HepG2 (cell line): Measurements from ENCODE around the gene SGSH. TPM values are rescaled to one million over a fixed set of nuclear protein-coding genes. Genes with fewer than 3 reads are reported as not detected.
A peak's percentile ranks its signal among the peaks of the same experiment; 100 is the strongest.

Experiments
- BCL3 ChIP-seq: sonication (generic); formaldehyde crosslinking; IDR thresholded peaks from 2 replicates; pipeline ENCODE4 v1.5.1; 2020; ENCODE audit warnings: mild to moderate bottlenecking, missing genetic modification reagents, moderate library complexity
- ESRRA ChIP-seq: sonication (generic); formaldehyde crosslinking; IDR thresholded peaks from 2 replicates; pipeline ENCODE4 v1.5.1; 2020; ENCODE audit warnings: mild to moderate bottlenecking, low read depth, missing genetic modification reagents
- GLI4 ChIP-seq: sonication (generic); formaldehyde crosslinking; IDR thresholded peaks from 2 replicates; pipeline ENCODE4 v1.5.1; 2020; ENCODE audit warnings: missing genetic modification reagents, mild to moderate bottlenecking, moderate library complexity, borderline replicate concordance
- HOXA9 ChIP-seq: sonication (generic); formaldehyde crosslinking; IDR thresholded peaks from 2 replicates; pipeline ENCODE4 v1.8.1; 2022; ENCODE audit warnings: missing genetic modification reagents, mild to moderate bottlenecking, moderate library complexity, borderline replicate concordance
- KDM2A ChIP-seq: sonication (generic); formaldehyde crosslinking; IDR thresholded peaks from 2 replicates; pipeline ENCODE4 v1.4.0; 2020; ENCODE audit warnings: low read depth, missing genetic modification reagents, borderline replicate concordance
- MAX ChIP-seq: IDR thresholded peaks from 2 replicates; pipeline ENCODE4 v1.6.1; 2012; ENCODE audit warnings: inconsistent platforms
- NR2C2 ChIP-seq: sonication (generic); formaldehyde crosslinking; IDR thresholded peaks from 2 replicates; pipeline ENCODE4 v1.4.0; 2020; ENCODE audit warnings: missing genetic modification reagents, mild to moderate bottlenecking, moderate library complexity, borderline replicate concordance
- PAXIP1 ChIP-seq: sonication (generic); formaldehyde crosslinking; conservative IDR thresholded peaks from 2 replicates; pipeline ENCODE4 v1.4.0; 2020; ENCODE audit warnings: mild to moderate bottlenecking, missing genetic modification reagents, moderate library complexity
- PITX1 ChIP-seq: sonication (generic); formaldehyde crosslinking; IDR thresholded peaks from 2 replicates; pipeline ENCODE4 v1.5.1; 2020; ENCODE audit warnings: mild to moderate bottlenecking, missing genetic modification reagents
- RARA ChIP-seq: IDR thresholded peaks from 2 replicates; pipeline ENCODE4 v1.6.1; 2016; ENCODE audit warnings: missing genetic modification reagents, missing compliant biosample characterization
- REPIN1 ChIP-seq: sonication (generic); formaldehyde crosslinking; IDR thresholded peaks from 2 replicates; pipeline ENCODE4 v1.8.0; 2022; ENCODE audit warnings: missing genetic modification reagents, low read depth, mild to moderate bottlenecking, borderline replicate concordance
- RXRB ChIP-seq: IDR thresholded peaks from 2 replicates; pipeline ENCODE4 v1.6.1; 2016; ENCODE audit warnings: borderline replicate concordance, missing genetic modification reagents, missing compliant biosample characterization
- TOE1 ChIP-seq: sonication (generic); formaldehyde crosslinking; IDR thresholded peaks from 2 replicates; pipeline ENCODE4 v1.4.0; 2020; ENCODE audit warnings: mild to moderate bottlenecking, missing genetic modification reagents
- YEATS2 ChIP-seq: sonication (generic); formaldehyde crosslinking; IDR thresholded peaks from 2 replicates; pipeline ENCODE4 v1.4.0; 2020; ENCODE audit warnings: missing genetic modification reagents, borderline replicate concordance
- ZKSCAN1 ChIP-seq: fragments of 150-350 bp; IDR thresholded peaks from 2 replicates; pipeline ENCODE4 v1.6.1; 2014; ENCODE audit warnings: low read length
- ZNF205 ChIP-seq: IDR thresholded peaks from 2 replicates; pipeline ENCODE4 v1.6.1; 2018; ENCODE audit warnings: missing biosample characterization, missing genetic modification reagents
- ZNF263 ChIP-seq: sonication (generic); formaldehyde crosslinking; IDR thresholded peaks from 2 replicates; pipeline ENCODE4 v1.4.0; 2020; ENCODE audit warnings: missing genetic modification reagents
- ZNF350 ChIP-seq: sonication (generic); formaldehyde crosslinking; IDR thresholded peaks from 2 replicates; pipeline ENCODE4 v1.4.0; 2020; ENCODE audit warnings: mild to moderate bottlenecking, low read depth, missing genetic modification reagents, borderline replicate concordance
- ZNF564 ChIP-seq: sonication (generic); formaldehyde crosslinking; IDR thresholded peaks from 2 replicates; pipeline ENCODE4 v1.8.1; 2023; ENCODE audit warnings: mild to moderate bottlenecking, missing genetic modification reagents
- ZNF672 ChIP-seq: sonication (generic); formaldehyde crosslinking; IDR thresholded peaks from 2 replicates; pipeline ENCODE4 v1.8.1; 2022; ENCODE audit warnings: missing genetic modification reagents
- ZNF691 ChIP-seq: sonication (generic); formaldehyde crosslinking; IDR thresholded peaks from 2 replicates; pipeline ENCODE4 v1.4.0; 2020; ENCODE audit warnings: missing genetic modification reagents, low read depth, mild to moderate bottlenecking, borderline replicate concordance
- ZNF788 ChIP-seq: sonication (generic); formaldehyde crosslinking; IDR thresholded peaks from 2 replicates; pipeline ENCODE4 v1.5.0; 2020; ENCODE audit warnings: mild to moderate bottlenecking, missing genetic modification reagents, borderline replicate concordance
- polyA plus RNA-seq, 8 experiments: library from polyadenylated mRNA; depleted of rRNA in 3 of 8; stranded (reverse) in 7 of 8; unstranded in 1 of 8; fragments of >200 nt; fragmentation: Illumina TruSeq in 4 of 8; extraction: Trizol in 4 of 8; gene quantifications; 2 replicates each; pipeline versions ENCODE4 v1.2.1 to v1.2.3, GENCODE V29; 2011 to 2016; ENCODE audit warnings: low read depth in 4 of 8, missing spikeins in 1 of 8, mixed read lengths in 1 of 8; ENCODE audit not compliant: insufficient read depth in 1 of 8
- total RNA-seq, 5 experiments: library from RNA; depleted of rRNA; stranded (reverse); fragments of >200 nt; fragmentation: Illumina TruSeq; extraction: Trizol; gene quantifications; 2 replicates each; pipeline ENCODE4 v1.2.3, GENCODE V29; 2016; ENCODE audit warnings: low read depth in 1 of 5

The SGSH gene
- total and polyA plus RNA-seq, 2 of the 13 experiments (the other 11 are each of a cell fraction or from before 2014, with no cell fraction given) = 12.2 to 17.6 TPM

GRCh38 chr17:80195671-80196529, 24.2 kb downstream of the SGSH start (continued):
- TF ChIP-seq ZNF691 (CRISPR knock-in tag) (0 out of 2 replicates have a peak, but pooled peaks have one; percentile 55), GLI4 (no peak), ZNF788 (CRISPR knock-in tag) (0 out of 2 replicates have a peak, but pooled peaks have one; percentile 30), ESRRA (CRISPR knock-in tag) (peak; percentile 94), ZNF263 (CRISPR knock-in tag) (peak; percentile 29; the same call in 1 of the 2 replicates), ZNF672 (CRISPR knock-in tag) (peak; percentile 33; the same call in 1 of the 2 replicates), ZNF350 (peak; percentile 42; the same call in 1 of the 2 replicates), HOXA9 (no peak), NR2C2 (CRISPR knock-in tag) (peak; percentile 45), BCL3 (CRISPR knock-in tag) (peak; percentile 98), RXRB (CRISPR knock-in tag) (peak; percentile 82), MAX (0 out of 2 replicates have a peak, but pooled peaks have one; percentile 34), YEATS2 (CRISPR knock-in tag) (peak; percentile 31; the same call in 1 of the 2 replicates), ZNF564 (CRISPR knock-in tag) (0 out of 2 replicates have a peak, but pooled peaks have one; percentile 41), REPIN1 (CRISPR knock-in tag) (peak; percentile 47; the same call in 1 of the 2 replicates), PITX1 (CRISPR knock-in tag) (peak; percentile 39), PAXIP1 (CRISPR knock-in tag) (peak; percentile 70), TOE1 (no peak), ZNF205 (peak; percentile 27; the same call in 1 of the 2 replicates), KDM2A (CRISPR knock-in tag) (peak; percentile 47; the same call in 1 of the 2 replicates), RARA (CRISPR knock-in tag) (peak; percentile 99), ZKSCAN1 (peak; percentile 100)
